A549 treated with AZD9567 at 1 μM for 4 hours (cell line): Measurements from ENCODE around the gene ATP10B. TPM values are rescaled to one million over a fixed set of nuclear protein-coding genes. Genes with fewer than 3 reads are reported as not detected.

Source experiments
- total RNA-seq: library from RNA; stranded (reverse); fragments of 200-300 nt; extraction: Qiagen RNA extraction; gene quantifications from 5 replicates; pipeline ENCODE4 v1.2.3, GENCODE V29; 2022; ENCODE audit not compliant: insufficient read depth

Gene ATP10B, protein sequence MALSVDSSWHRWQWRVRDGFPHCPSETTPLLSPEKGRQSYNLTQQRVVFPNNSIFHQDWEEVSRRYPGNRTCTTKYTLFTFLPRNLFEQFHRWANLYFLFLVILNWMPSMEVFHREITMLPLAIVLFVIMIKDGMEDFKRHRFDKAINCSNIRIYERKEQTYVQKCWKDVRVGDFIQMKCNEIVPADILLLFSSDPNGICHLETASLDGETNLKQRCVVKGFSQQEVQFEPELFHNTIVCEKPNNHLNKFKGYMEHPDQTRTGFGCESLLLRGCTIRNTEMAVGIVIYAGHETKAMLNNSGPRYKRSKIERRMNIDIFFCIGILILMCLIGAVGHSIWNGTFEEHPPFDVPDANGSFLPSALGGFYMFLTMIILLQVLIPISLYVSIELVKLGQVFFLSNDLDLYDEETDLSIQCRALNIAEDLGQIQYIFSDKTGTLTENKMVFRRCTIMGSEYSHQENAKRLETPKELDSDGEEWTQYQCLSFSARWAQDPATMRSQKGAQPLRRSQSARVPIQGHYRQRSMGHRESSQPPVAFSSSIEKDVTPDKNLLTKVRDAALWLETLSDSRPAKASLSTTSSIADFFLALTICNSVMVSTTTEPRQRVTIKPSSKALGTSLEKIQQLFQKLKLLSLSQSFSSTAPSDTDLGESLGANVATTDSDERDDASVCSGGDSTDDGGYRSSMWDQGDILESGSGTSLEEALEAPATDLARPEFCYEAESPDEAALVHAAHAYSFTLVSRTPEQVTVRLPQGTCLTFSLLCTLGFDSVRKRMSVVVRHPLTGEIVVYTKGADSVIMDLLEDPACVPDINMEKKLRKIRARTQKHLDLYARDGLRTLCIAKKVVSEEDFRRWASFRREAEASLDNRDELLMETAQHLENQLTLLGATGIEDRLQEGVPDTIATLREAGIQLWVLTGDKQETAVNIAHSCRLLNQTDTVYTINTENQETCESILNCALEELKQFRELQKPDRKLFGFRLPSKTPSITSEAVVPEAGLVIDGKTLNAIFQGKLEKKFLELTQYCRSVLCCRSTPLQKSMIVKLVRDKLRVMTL (N-terminal part only)
- not detected in 5 replicates for total RNA-seq

DNA sequence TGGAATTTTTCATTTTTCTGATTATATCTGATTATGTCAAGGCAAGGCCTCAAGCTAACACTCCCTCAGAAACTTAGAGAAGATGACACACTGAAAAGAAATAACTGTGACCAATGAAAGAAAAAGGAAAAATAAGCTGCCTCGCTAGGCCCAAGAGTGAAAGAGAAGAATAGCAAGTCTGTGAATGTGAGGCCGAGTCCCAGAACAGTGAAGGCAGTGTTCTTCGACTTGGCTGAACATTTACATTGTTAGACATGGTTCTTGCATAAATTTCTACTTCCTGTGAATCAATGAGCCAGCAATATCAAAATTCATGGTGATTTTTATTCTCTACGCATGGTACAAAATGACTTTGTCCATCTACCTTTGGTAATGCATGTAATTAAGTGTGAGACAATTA, at the start of gene ATP10B:
Gene ATP10B, minus strand, starts transcription at position 163 of the 400 bp plus-strand sequence. CDS start 164,137 bp downstream, outside the sequence.

